Effector memory CD8-positive, alpha-beta T cell (primary cell): ENCODE results near the gene CAMK4.

ENCODE experiments used
- ATAC-seq: fragments of 150-1000 bp; cut with Tn5 transposase; replicated peaks from 2 replicates; pipeline ENCODE4 v1.10.0; 2021; ENCODE audit warnings: mild to moderate bottlenecking, moderate library complexity
- DNase-seq, 3 experiments: peaks; one replicate each; pipeline ENCODE4 v3.0.0; 2021
- H3K27ac Mint-ChIP-seq, 2 donors: one replicate each; pipeline ENCODE4 v1.8.0; 2022; ENCODE audit warnings: mild to moderate bottlenecking in 2 of 2, mixed read lengths in 2 of 2, moderate library complexity in 2 of 2
- H3K27me3 Mint-ChIP-seq, 2 donors: one replicate each; pipeline ENCODE4 v1.8.0; 2022; ENCODE audit warnings: mixed read lengths in 2 of 2
- H3K36me3 Mint-ChIP-seq: one replicate; pipeline ENCODE4 v1.8.0; 2022; ENCODE audit warnings: mild to moderate bottlenecking, moderate library complexity, mixed read lengths; ENCODE audit not compliant: insufficient read depth
- H3K4me1 Mint-ChIP-seq, 2 donors: one replicate each; pipeline ENCODE4 v1.8.0; 2022; ENCODE audit warnings: low read depth in 2 of 2, mixed read lengths in 2 of 2
- H3K4me3 Mint-ChIP-seq, 2 donors: one replicate each; pipeline ENCODE4 v1.8.0; 2022; ENCODE audit warnings: mild to moderate bottlenecking in 2 of 2, mixed read lengths in 2 of 2, moderate library complexity in 2 of 2
- H3K9me3 Mint-ChIP-seq, 2 donors: one replicate each; pipeline ENCODE4 v1.8.0; 2022; ENCODE audit warnings: mixed read lengths in 2 of 2

Gene CAMK4

GRCh38 chr5:111518777-111519176 lies 294.6 kb downstream of the CAMK4 start:
- DNase-seq, result no peak
- peaks cover 0 to 4% of the 10 kb centered on the region in 2 donors for H3K4me1 Mint-ChIP-seq
- H3K27ac Mint-ChIP-seq, result no peak overlapping the region
- no peaks in the 10 kb centered on the region for H3K36me3 Mint-ChIP-seq
- H3K27me3 Mint-ChIP-seq, result peaks cover 0 to 26% of the 10 kb centered on the region in 2 donors
- H3K9me3 Mint-ChIP-seq, result no peaks in the 10 kb centered on the region
- H3K4me3 Mint-ChIP-seq, result no peak overlapping the region
- ATAC-seq, result no peak

- Mint-ChIP-seq H3K27ac (no peak overlapping the region), H3K36me3 (no peaks in the 10 kb centered on the region), H3K4me3 (no peak overlapping the region), H3K27me3 (peaks cover 5 to 26% of the 10 kb centered on the region in 2 donors), H3K4me1 (peaks cover 0 to under 1% of the 10 kb centered on the region in 2 donors), H3K9me3 (no peaks in the 10 kb centered on the region)
- DNase-seq (no peak), ATAC-seq (no peak)
These were observed 296.7 kb downstream of the CAMK4 start for GRCh38 chr5:111520908-111521307.

- DNase-seq (no peak), ATAC-seq (no peak)
- Mint-ChIP-seq H3K36me3 (peaks cover 24% of the 10 kb centered on the region), H3K4me1 (peaks cover 11 to 17% of the 10 kb centered on the region in 2 donors), H3K27me3 (peaks cover 5% of the 10 kb centered on the region in 2 donors), H3K27ac (no peak overlapping the region), H3K9me3 (no peaks in the 10 kb centered on the region), H3K4me3 (no peak overlapping the region)
These were observed 303.9 kb downstream of the CAMK4 start for GRCh38 chr5:111528056-111528455.

- H3K9me3 Mint-ChIP-seq, result no peaks in the 10 kb centered on the region
- H3K4me3 Mint-ChIP-seq, result peak overlapping the region; percentile 11 to 47
- DNase-seq, result peak; percentile 69 to 79 (median 76)
- H3K27me3 Mint-ChIP-seq, result peaks cover 0 to under 1% of the 10 kb centered on the region in 2 donors
- peak; percentile 99 for ATAC-seq
- peak overlapping the region; percentile 66 to 92 for H3K27ac Mint-ChIP-seq
- H3K36me3 Mint-ChIP-seq, result peaks cover 24% of the 10 kb centered on the region
- peaks cover 11 to 17% of the 10 kb centered on the region in 2 donors for H3K4me1 Mint-ChIP-seq
These were observed 306.1 kb downstream of the CAMK4 start for GRCh38 chr5:111530298-111530740.

- Mint-ChIP-seq H3K27ac (peak overlapping the region; percentile 66 to 92), H3K9me3 (no peaks in the 10 kb centered on the region), H3K36me3 (peaks cover 24% of the 10 kb centered on the region), H3K4me3 (no peak overlapping the region), H3K27me3 (peaks cover 10 to 12% of the 10 kb centered on the region in 2 donors), H3K4me1 (peaks cover 11 to 17% of the 10 kb centered on the region in 2 donors)
- DNase-seq (no peak), ATAC-seq (no peak)
These were observed 308.9 kb downstream of the CAMK4 start for GRCh38 chr5:111532886-111533582.

- H3K27ac Mint-ChIP-seq, result no peak overlapping the region
- no peak overlapping the region for H3K4me3 Mint-ChIP-seq
- peaks cover 29 to 32% of the 10 kb centered on the region in 2 donors for H3K27me3 Mint-ChIP-seq
- peaks cover 2 to 4% of the 10 kb centered on the region in 2 donors for H3K4me1 Mint-ChIP-seq
- ATAC-seq, result no peak
- no peak for DNase-seq
- H3K9me3 Mint-ChIP-seq, result no peaks in the 10 kb centered on the region
- peaks cover 17% of the 10 kb centered on the region for H3K36me3 Mint-ChIP-seq
These were observed 311.8 kb downstream of the CAMK4 start for GRCh38 chr5:111535879-111536549.

GRCh38 chr5:111537141-111538024 lies 313.2 kb downstream of the CAMK4 start:
- H3K4me1 Mint-ChIP-seq, result no peaks in the 10 kb centered on the region
- no peaks in the 10 kb centered on the region for H3K9me3 Mint-ChIP-seq
- H3K27ac Mint-ChIP-seq, result no peak overlapping the region
- ATAC-seq (no peak), DNase-seq (no peak)
- no peak overlapping the region for H3K4me3 Mint-ChIP-seq
- H3K36me3 Mint-ChIP-seq, result peaks cover 3% of the 10 kb centered on the region
- H3K27me3 Mint-ChIP-seq, result peaks cover 29 to 32% of the 10 kb centered on the region in 2 donors
